Keratinocyte (primary cell): ENCODE data around the gene TCEANC2. TPM values are rescaled to one million over a fixed set of nuclear protein-coding genes. Genes with fewer than 3 reads are reported as not detected.

Source experiments
- DNase-seq: peaks from one replicate; pipeline ENCODE4 v3.0.0-alpha.2; 2011; ENCODE audit warnings: low read depth, missing footprints, low spot score
- FAIRE-seq: peaks from 2 replicates; lab custom pipeline; 2011; peaks lifted over from hg19 to GRCh38; lab: Jason Lieb, UNC
- H2AFZ ChIP-seq: 2 replicates; pipeline ENCODE4 v1.6.0; 2012; ENCODE audit warnings: low read length, control low read depth, inconsistent platforms; ENCODE audit not compliant: control insufficient read depth
- H3K27ac ChIP-seq: 2 replicates; pipeline ENCODE4 v1.5.1; 2011; ENCODE audit warnings: low read length; ENCODE audit not compliant: control insufficient read depth, insufficient read depth
- H3K27me3 ChIP-seq: 3 replicates; pipeline ENCODE4 v1.6.0; 2011; ENCODE audit warnings: low read length; ENCODE audit not compliant: control insufficient read depth, insufficient read depth; ENCODE audit errors: extremely low read depth
- H3K36me3 ChIP-seq, 2 experiments: 2 replicates in 1 of 2; 3 replicates in 1 of 2; pipeline ENCODE4 v1.5.1; 2011; ENCODE audit warnings: low read length in 2 of 2, mild to moderate bottlenecking in 1 of 2; ENCODE audit not compliant: control insufficient read depth in 2 of 2, insufficient read depth in 2 of 2; ENCODE audit errors: extremely low read depth in 1 of 2
- H3K4me1 ChIP-seq: 3 replicates; pipeline ENCODE4 v1.5.1; 2011; ENCODE audit warnings: low read length; ENCODE audit not compliant: control insufficient read depth, insufficient read depth; ENCODE audit errors: extremely low read depth
- H3K4me2 ChIP-seq: 3 replicates; pipeline ENCODE4 v1.6.0; 2011; ENCODE audit warnings: low read depth, low read length; ENCODE audit not compliant: control insufficient read depth, insufficient read depth; ENCODE audit errors: extremely low read depth
- H3K4me3 ChIP-seq, 3 experiments: fragments of 200-600 bp in 1 of 3; sonication (generic) in 1 of 3; 2 replicates in 2 of 3; 3 replicates in 1 of 3; pipeline ENCODE4 v1.5.1; 2011 to 2016; ENCODE audit warnings: low read length in 3 of 3, mild to moderate bottlenecking in 3 of 3, control low read depth in 2 of 3, inconsistent platforms in 1 of 3, low read depth in 1 of 3, mixed read lengths in 1 of 3, mixed run types in 1 of 3, moderate library complexity in 1 of 3; ENCODE audit not compliant: control insufficient read depth in 2 of 3, insufficient read depth in 2 of 3; ENCODE audit errors: extremely low read depth in 1 of 3
- H3K79me2 ChIP-seq: 2 replicates; pipeline ENCODE4 v1.6.0; 2012; ENCODE audit warnings: low read length; ENCODE audit not compliant: control insufficient read depth, insufficient read depth
- H3K9ac ChIP-seq: 3 replicates; pipeline ENCODE4 v1.6.0; 2011; ENCODE audit warnings: low read length; ENCODE audit not compliant: control insufficient read depth, insufficient read depth; ENCODE audit errors: extremely low read depth
- H3K9me1 ChIP-seq: 3 replicates; pipeline ENCODE4 v1.6.0; 2011; ENCODE audit warnings: low read length; ENCODE audit not compliant: control insufficient read depth, insufficient read depth; ENCODE audit errors: extremely low read depth
- H3K9me3 ChIP-seq: 2 replicates; pipeline ENCODE4 v1.5.1; 2012; ENCODE audit warnings: low read depth, low read length; ENCODE audit not compliant: control insufficient read depth
- H4K20me1 ChIP-seq: 3 replicates; pipeline ENCODE4 v1.6.0; 2011; ENCODE audit warnings: low read length; ENCODE audit not compliant: control insufficient read depth, insufficient read depth; ENCODE audit errors: extremely low read depth
- CTCF ChIP-seq, 3 experiments: IDR thresholded peaks in 1 of 3; conservative IDR thresholded peaks in 1 of 3; optimal IDR thresholded peaks in 1 of 3; 2 replicates in 2 of 3; 3 replicates in 1 of 3; pipeline versions ENCODE3 to v1.5.1; 2011; ENCODE audit warnings: low read length in 3 of 3, mild to moderate bottlenecking in 3 of 3, moderate library complexity in 2 of 3, control low read depth in 1 of 3, inconsistent platforms in 1 of 3; ENCODE audit not compliant: insufficient read depth in 2 of 3; ENCODE audit errors: extremely low read depth in 1 of 3
- EZH2 ChIP-seq: IDR thresholded peaks from one replicate; pipeline ENCODE4 v1.6.1; 2012; ENCODE audit warnings: inconsistent platforms, mild to moderate bottlenecking, low read length, moderate library complexity
- dilution Hi-C: fragments of 300-500 bp; cut with MboI; formaldehyde crosslinking; loops from one replicate; pipeline ENCODE4 v1.7.0; 2020; ENCODE audit warnings: low sequenced_read_pairs; ENCODE audit not compliant: extremely low pct_ligation_motif_present
- polyA plus RNA-seq, 5 experiments: library from polyadenylated mRNA; depleted of rRNA in 3 of 5; stranded (reverse) in 3 of 5; stranded (forward) in 1 of 5; unstranded in 1 of 5; fragments of >200 nt; gene quantifications; 1 replicate in 1 of 5; 2 replicates in 3 of 5; 3 replicates in 1 of 5; pipeline versions ENCODE4 v1.2.1 to v1.2.3, GENCODE V29; 2011 to 2012; ENCODE audit warnings: missing spikeins in 2 of 5, low read depth in 1 of 5, low replicate concordance in 1 of 5

The TCEANC2 gene
- polyA plus RNA-seq, 1 donor (not counting 4 experiments of a cell fraction or from before 2014, with no cell fraction given) = 4.3 TPM

GRCh38 chr1:54134295-54134694, 80.9 kb downstream of the TCEANC2 start:
- dilution Hi-C loops = no loop called here
- H4K20me1 ChIP-seq = no peaks in the 10 kb centered on the region
- no peak overlapping the region for H3K9ac ChIP-seq
- TF ChIP-seq EZH2 = no peak
- no peak for TF ChIP-seq CTCF (optimal IDR thresholded peaks at IDR 0.05 in 1 of 3, IDR thresholded peaks at IDR 0.05 in 1 of 3, conservative IDR thresholded peaks at IDR 0.05 in 1 of 3; ENCODE audit: extremely low read depth in 1 of 3, insufficient read depth in 2 of 3, low read length in 3 of 3)
- DNase-seq (no peak), FAIRE-seq (no peak)
- no peaks in the 10 kb centered on the region for H3K9me1 ChIP-seq
- no peak overlapping the region for H3K27ac ChIP-seq
- H3K4me3 ChIP-seq = no peak overlapping the region
- no peaks in the 10 kb centered on the region for H3K9me3 ChIP-seq
- no peaks in the 10 kb centered on the region for H3K4me1 ChIP-seq
- H3K27me3 ChIP-seq = peaks cover 15% of the 10 kb centered on the region
- no peak overlapping the region for H2AFZ ChIP-seq
- no peaks in the 10 kb centered on the region for H3K36me3 ChIP-seq
- H3K4me2 ChIP-seq = no peak overlapping the region
- H3K79me2 ChIP-seq = no peaks in the 10 kb centered on the region

GRCh38 chr1:54135436-54136120, 82.2 kb downstream of the TCEANC2 start:
- no peak overlapping the region for H3K4me3 ChIP-seq
- H3K79me2 ChIP-seq = no peaks in the 10 kb centered on the region
- no peaks in the 10 kb centered on the region for H4K20me1 ChIP-seq
- H3K4me2 ChIP-seq = no peak overlapping the region
- no peaks in the 10 kb centered on the region for H3K4me1 ChIP-seq
- H3K9me1 ChIP-seq = no peaks in the 10 kb centered on the region
- DNase-seq (no peak), FAIRE-seq (no peak)
- no peak overlapping the region for H3K9ac ChIP-seq
- dilution Hi-C loops = no loop called here
- peaks cover 11% of the 10 kb centered on the region for H3K27me3 ChIP-seq
- no peaks in the 10 kb centered on the region for H3K36me3 ChIP-seq
- no peak overlapping the region for H3K27ac ChIP-seq
- TF ChIP-seq CTCF (optimal IDR thresholded peaks at IDR 0.05 in 1 of 3, IDR thresholded peaks at IDR 0.05 in 1 of 3, conservative IDR thresholded peaks at IDR 0.05 in 1 of 3; ENCODE audit: extremely low read depth in 1 of 3, insufficient read depth in 2 of 3, low read length in 3 of 3) = no peak
- no peak for TF ChIP-seq EZH2
- H3K9me3 ChIP-seq = no peaks in the 10 kb centered on the region
- H2AFZ ChIP-seq = no peak overlapping the region
